GM18511 (cell line): ENCODE measurements around the gene TNFRSF11A.

ENCODE experiments used
- ATAC-seq: cut with Tn5 transposase; IDR thresholded peaks from one replicate; pipeline ENCODE4 v1.9.1; 2021; ENCODE audit warnings: mild to moderate bottlenecking, moderate library complexity; ENCODE audit not compliant: unreplicated experiment

TNFRSF11A gene

DNA sequence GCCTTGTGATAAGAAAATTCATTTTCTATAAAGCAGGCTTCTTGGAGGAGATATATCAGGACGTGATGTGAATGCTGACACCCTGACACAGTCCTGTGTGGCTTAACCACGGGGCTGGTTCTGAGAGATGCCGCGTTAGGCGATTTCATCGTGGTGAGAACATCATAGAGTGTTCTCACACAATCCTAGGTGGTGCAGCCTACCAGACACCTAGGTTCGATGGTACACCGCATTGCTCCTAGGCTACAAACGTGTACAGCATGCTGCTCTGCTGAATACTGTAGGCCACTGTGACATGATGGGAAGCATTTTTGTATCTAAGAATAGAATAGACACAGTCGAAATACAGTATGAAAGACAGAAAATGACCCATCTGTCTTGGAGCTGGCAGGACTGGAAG, 82.5 kb downstream of the TNFRSF11A start:
- ATAC-seq: no peak

DNA sequence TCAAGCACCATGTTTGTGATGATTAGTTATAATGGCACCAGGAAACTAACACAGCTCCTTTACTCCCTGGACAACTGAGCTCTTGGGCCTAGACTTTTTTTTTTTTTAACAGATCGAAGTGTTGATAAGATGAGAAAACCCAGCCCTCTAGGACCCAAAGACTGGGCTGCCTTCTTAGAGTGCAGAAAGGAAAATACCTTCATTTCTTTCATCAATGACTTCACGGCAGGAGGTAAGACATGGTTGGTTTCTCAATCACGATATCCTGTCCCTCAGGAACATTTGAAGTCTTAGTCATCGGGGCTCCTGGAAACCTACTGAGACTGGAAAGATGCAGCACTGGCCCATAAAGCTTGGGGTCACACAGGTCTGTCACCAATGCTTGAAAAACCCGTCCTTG, 84.7 kb downstream of the TNFRSF11A start:
- ATAC-seq: no peak

- ATAC-seq: no peak
Measured at GRCh38 chr18:62412231-62412979, 87.3 kb downstream of the TNFRSF11A start.

GRCh38 chr18:62413206-62413605, 88.1 kb downstream of the TNFRSF11A start:
- no peak for ATAC-seq

GRCh38 chr18:62418258-62418657, 93.1 kb downstream of the TNFRSF11A start:
- no peak for ATAC-seq

DNA sequence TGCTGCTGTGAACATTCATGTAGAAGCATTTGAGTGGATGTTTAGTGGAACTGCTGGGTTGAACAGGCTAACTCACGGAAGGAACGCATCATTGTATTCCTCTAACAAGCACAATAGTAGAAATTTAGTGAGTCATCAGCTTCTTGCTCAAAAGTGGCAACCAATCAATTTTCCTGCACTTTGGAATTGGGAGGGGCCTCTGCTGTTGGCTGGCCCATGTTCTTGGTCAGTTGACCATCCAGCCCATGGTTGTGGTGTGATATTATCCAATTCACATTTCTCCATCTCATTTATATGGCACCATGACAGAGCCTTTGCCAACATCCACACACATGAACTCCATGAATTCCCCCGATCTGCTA, 95.0 kb downstream of the TNFRSF11A start:
- peak; percentile 21 for ATAC-seq

DNA sequence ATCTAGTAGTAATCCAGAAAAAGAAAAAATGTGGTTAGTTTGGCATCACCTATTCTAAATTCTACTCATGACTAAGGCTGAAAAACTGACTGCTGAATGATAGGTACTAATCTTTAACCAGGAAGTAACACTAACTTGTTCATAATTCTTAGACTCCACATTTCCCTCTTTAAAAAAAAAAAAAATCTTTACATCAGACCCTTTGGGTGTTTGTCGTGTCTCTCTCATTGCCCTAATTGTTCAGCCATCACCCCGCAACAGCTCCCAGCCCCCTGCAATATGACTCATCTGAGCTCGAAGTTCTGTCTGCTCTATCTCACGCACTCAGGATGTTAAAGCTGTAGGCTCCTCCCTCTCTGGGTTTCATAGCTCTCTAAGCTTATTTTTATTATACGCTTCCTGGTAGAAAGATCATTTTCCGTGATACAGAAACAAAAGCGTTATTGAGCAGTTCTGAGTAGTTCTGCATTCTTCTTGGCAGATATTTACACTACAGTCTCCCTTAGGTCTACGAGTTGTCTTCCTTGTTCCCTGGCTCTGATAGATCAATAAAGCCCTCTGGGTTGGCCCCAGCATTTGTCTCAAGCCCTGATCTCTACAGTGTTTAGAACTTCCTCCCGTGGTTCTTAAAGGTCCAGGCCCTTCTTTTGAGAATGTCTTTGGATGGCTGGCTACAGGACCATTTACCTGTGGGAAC, 95.6 kb downstream of the TNFRSF11A start:
- ATAC-seq: peak; percentile 97

DNA sequence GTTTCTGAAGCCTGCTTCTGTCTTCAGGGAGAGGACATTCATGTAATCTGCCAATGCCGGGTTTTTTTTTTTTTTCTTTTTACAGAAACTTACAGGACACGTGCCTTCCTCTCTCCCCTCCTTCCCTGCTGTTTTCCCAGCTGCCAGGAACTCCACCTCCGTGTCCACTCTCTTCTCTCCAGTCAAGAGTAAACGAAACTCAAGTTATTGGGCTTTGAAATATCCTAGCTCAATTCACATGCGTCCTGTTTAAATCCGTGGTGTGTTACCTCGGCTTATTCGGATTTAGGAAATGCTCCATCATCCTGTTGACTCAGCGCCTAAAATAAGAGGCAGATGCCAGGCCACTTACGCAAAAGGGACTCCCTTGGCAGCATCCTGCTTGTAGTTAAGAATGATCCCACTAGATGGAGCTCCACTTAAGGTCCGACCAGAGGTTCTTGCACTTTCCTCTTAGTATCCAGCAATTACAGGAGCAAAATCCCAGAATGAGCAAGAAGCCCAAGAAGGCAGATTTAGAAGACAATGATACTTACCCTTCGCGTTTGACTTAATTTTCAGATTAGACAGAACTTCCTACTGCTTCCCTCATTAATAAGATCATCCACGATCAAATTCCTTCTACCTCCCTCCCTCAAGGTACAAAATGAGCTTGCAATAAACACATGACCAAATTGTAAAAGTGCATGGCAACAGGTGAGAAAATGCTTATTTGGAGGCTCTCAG, 100.5 kb downstream of the TNFRSF11A start:
- peak; percentile 45 for ATAC-seq

DNA sequence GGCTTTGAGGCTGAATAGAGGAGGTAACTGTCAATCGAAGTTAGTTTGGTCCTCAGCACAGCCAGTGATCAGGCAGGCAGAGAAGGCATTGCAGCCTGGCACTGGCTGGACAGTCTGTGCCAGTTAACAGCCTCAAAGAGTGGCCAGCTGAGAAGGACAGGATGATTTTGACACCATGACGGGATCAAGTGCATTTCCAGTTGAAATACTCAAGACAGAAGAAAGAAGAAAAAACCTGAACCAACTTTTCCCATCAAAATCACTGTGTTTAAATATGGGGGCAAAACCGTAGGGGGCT, 101.0 kb downstream of the TNFRSF11A start:
- no peak for ATAC-seq

DNA sequence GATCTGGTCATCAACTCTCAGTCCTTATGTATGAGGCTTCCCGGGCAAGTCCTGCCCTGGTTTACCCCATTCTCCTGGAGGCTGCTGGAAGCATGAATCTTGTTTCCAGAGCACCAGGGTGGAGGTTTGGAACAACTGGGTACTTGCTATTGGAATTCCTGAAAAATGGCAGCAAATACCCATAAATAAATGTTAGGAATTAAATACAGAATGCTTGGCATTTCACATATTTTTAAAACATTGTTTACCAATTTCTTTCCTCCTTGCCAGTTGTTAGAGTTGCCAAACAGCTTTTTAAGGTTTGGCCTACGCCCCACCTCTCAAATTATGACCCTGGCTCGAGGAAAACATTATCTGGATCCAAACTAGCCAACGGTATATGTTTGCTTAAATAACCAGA, 107.1 kb downstream of the TNFRSF11A start:
- ATAC-seq: no peak

- no peak for ATAC-seq
Measured at GRCh38 chr18:62434798-62435197, 109.7 kb downstream of the TNFRSF11A start.

DNA sequence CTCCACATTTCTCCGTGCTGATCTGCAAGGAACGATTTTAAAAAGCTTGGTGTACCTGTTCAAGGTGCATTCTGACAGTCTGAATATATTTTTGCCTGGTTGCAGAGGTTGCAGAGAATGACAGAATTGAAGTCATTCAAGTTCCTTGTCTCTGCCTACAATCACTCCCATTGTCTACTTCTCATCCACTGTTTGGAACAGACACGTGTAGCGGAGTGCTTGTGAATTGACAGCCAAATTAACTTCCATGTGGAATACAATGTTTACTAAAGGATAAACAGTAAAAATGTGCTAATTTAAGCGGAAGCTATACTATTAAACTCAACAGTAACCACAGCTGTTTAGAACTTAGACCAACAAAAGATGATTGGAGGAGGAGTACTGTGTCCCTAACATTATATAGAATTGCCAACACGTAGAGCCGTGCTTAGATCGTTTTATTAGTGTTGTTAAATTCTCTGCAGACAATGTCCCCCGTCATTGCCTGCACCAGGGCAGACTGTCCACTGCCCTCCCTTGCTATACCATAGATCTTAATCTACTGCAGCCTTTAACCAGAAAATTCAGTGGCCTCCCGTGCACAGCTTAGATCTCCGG, 110.4 kb downstream of the TNFRSF11A start:
- no peak for ATAC-seq

- peak; percentile 4 for ATAC-seq
Measured at GRCh38 chr18:62436636-62437234, 111.6 kb downstream of the TNFRSF11A start.

DNA sequence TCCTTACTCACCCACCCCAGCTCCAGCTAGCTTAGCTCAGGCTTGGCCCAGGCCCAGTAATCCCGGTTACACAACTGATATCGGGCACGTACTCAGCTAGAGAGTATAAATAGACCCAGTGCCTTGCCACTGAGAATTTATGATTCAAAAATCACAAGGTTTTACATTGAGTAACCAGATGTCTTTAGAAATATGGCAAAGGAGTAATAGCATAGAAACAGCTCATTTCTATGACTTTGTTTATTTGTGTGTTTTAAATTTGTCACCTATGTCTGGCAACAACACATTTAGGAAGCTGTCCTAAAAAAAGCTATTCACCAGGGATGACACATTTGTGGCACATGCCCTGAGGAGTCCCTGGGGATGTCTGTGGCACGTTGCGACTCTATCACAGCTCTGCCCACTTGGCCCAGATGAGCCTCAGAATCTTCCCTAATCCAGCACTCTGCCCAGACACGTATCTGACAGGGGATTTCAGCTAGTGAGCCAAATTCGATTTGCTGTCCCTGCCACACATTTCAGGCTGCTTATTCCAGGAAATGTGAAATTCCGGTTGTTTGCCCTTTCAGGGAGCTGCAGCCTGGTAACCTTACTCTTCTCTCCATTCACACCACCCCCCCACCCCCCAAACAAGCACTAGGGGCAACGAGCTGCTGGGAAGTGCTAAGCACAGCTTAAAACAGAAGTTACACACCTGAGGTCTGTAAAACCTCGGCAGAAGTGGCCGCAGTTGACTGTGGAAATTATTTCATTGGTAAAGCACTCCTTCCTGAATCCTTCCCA, 112.3 kb downstream of the TNFRSF11A start:
- ATAC-seq: peak; percentile 83

DNA sequence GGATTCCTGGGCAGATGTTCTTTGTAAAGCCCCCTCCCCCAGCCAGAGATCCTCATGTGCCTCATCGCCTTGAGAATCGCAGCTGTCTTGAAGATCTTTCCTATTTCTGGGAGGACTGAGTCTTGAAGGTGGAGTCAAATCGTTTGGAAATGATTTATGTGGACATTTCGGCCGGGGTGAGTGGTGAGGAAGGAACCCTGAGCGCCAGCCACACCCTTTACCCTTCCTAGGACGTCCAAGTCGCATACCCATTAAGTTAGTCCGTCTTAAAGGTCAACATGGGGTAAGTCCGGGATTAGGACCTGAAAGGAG, 112.9 kb downstream of the TNFRSF11A start:
- ATAC-seq: no peak

DNA sequence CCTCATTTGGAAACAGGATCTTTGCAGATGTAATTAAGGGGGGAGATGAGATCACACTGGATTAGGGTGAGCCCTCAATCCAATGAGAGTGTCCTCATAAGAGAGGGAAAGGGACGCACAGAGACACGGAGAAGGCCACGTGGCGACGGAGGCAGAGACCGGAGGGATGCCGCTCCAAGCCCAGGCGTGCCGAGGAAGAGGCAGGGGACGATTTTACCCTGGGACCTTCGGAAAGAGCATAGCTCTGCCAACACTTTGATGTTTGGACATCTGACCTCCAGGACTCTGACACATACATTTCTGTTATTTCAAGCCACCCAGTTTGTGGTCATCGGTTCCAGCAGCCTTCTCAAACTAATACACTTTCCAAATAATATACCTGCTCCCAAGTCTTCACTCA, 113.3 kb downstream of the TNFRSF11A start:
- ATAC-seq: no peak

- ATAC-seq: no peak
Measured at GRCh38 chr18:62438866-62439265, 113.8 kb downstream of the TNFRSF11A start.
